AG04450 (cell line): ENCODE measurements around the gene TRRAP. TPM values are rescaled to one million over a fixed set of nuclear protein-coding genes. Genes with fewer than 3 reads are reported as not detected.

Experiments used
- CTCF ChIA-PET: fragments of 300-600, 350-600 bp; formaldehyde crosslinking; extraction: SDS; loops from one replicate; lab custom pipeline; 2022; ENCODE audit warnings: antibody characterized with exemption, inconsistent platforms; lab: Charles Lee
- POLR2A ChIA-PET: fragments of 350-600 bp; formaldehyde crosslinking; extraction: SDS; loops from one replicate; lab custom pipeline; 2021; ENCODE audit warnings: antibody characterized with exemption, inconsistent platforms; lab: Yijun Ruan, JAX
- DNase-seq: peaks from one replicate; pipeline ENCODE4 v3.0.0-alpha.2; 2011; ENCODE audit warnings: low read depth, low spot score
- H3K27ac ChIP-seq: one replicate; pipeline ENCODE4 v1.5.1; 2012; ENCODE audit warnings: low read depth, low read length, control low read depth
- H3K27me3 ChIP-seq: one replicate; pipeline ENCODE4 v1.6.0; 2012; ENCODE audit warnings: low read length; ENCODE audit not compliant: control insufficient read depth, insufficient read depth
- H3K4me3 ChIP-seq: 2 replicates; pipeline ENCODE4 v1.5.1; 2011; ENCODE audit warnings: mild to moderate bottlenecking, low read depth, low read length, control low read depth
- H3K9me3 ChIP-seq: 2 replicates; pipeline ENCODE4 v1.5.1; 2012; ENCODE audit warnings: low read length; ENCODE audit not compliant: control insufficient read depth, insufficient read depth
- CTCF ChIP-seq: IDR thresholded peaks from 2 replicates; pipeline ENCODE4 v1.5.1; 2011; ENCODE audit warnings: low read depth, low read length, control low read depth, inconsistent platforms
- polyA plus RNA-seq: library from polyadenylated mRNA; depleted of rRNA; stranded (reverse); fragments of >200 nt; gene quantifications from 2 replicates; pipeline ENCODE4 v1.2.3, GENCODE V29; 2011

TRRAP gene
- polyA plus RNA-seq, 1 experiment = 20.6 TPM

- H3K9me3 ChIP-seq = no peaks in the 10 kb centered on the region
- H3K27ac ChIP-seq = no peak overlapping the region
- no peak overlapping the region for H3K4me3 ChIP-seq
- ChIA-PET CTCF (no interaction called here), POLR2A (no interaction called here)
- no peak for TF ChIP-seq CTCF
- no peaks in the 10 kb centered on the region for H3K27me3 ChIP-seq
- no peak for DNase-seq
Observed at GRCh38 chr7:98958968-98959367, 80.6 kb downstream of the TRRAP start.

GRCh38 chr7:98963305-98963704, 85.0 kb downstream of the TRRAP start:
- no peak for TF ChIP-seq CTCF
- POLR2A ChIA-PET = no interaction called here
- no peaks in the 10 kb centered on the region for H3K27me3 ChIP-seq
- CTCF ChIA-PET = interaction anchor here (0.6 kb wide), 1 partner anchor 387 kb away, joined by 3 read pairs; no protein-coding TSS in a partner anchor
- H3K9me3 ChIP-seq = no peaks in the 10 kb centered on the region
- DNase-seq = no peak
- no peak overlapping the region for H3K27ac ChIP-seq
- no peak overlapping the region for H3K4me3 ChIP-seq

GRCh38 chr7:98964596-98964995, 86.3 kb downstream of the TRRAP start:
- no peaks in the 10 kb centered on the region for H3K9me3 ChIP-seq
- POLR2A ChIA-PET = interaction anchor here (0.5 kb wide), 1 partner anchor 686 kb away, joined by 6 read pairs; no protein-coding TSS in a partner anchor
- H3K4me3 ChIP-seq = no peak overlapping the region
- H3K27ac ChIP-seq = no peak overlapping the region
- H3K27me3 ChIP-seq = no peaks in the 10 kb centered on the region
- no peak for DNase-seq
- CTCF ChIA-PET = no interaction called here
- no peak for TF ChIP-seq CTCF

GRCh38 chr7:98968621-98969020, 90.3 kb downstream of the TRRAP start:
- ChIA-PET POLR2A (no interaction called here), CTCF (no interaction called here)
- Histone ChIP-seq H3K27ac (no peak overlapping the region), H3K9me3 (no peaks in the 10 kb centered on the region), H3K4me3 (no peak overlapping the region), H3K27me3 (no peaks in the 10 kb centered on the region)
- no peak for DNase-seq
- no peak for TF ChIP-seq CTCF

GRCh38 chr7:98969386-98969785, 91.1 kb downstream of the TRRAP start:
- H3K9me3 ChIP-seq = no peaks in the 10 kb centered on the region
- DNase-seq = no peak
- POLR2A ChIA-PET = no interaction called here
- CTCF ChIA-PET = no interaction called here
- TF ChIP-seq CTCF = no peak
- H3K4me3 ChIP-seq = no peak overlapping the region
- H3K27me3 ChIP-seq = no peaks in the 10 kb centered on the region
- no peak overlapping the region for H3K27ac ChIP-seq
